NCI-H69 (cell line): ENCODE results near the gene PIK3R4.

Experiments
- DNase-seq: peaks from one replicate; lab custom pipeline; 2025; lab: John Stamatoyannopoulos, UW

Gene PIK3R4

GRCh38 chr3:130741946-130742610, 4.6 kb downstream of the PIK3R4 start:
- no peak for DNase-seq

- DNase-seq = no peak
Measured at GRCh38 chr3:130739848-130740247, 6.8 kb downstream of the PIK3R4 start.

DNA sequence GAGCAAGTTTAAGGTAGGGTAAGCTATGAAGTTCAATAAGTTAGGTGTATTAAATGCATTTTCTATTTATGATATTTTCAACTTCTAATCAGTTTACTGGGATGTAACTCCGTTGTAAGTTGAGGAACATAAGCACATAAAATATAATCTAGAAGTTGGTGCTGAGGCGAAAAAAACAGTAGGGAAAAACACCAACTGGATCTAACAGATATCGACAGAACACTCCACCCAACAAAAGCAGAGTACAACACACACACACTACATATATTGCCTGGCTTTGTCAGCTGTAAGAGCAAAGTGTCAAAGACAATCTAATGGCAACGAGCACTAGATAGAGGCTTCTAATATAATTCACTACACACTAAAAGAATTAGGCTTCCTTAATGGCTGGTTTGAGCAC, 8.4 kb downstream of the PIK3R4 start:
- no peak for DNase-seq

GRCh38 chr3:130737622-130738021, 9.0 kb downstream of the PIK3R4 start:
- DNase-seq = no peak

- no peak for DNase-seq
Measured at GRCh38 chr3:130733236-130733875, 13.3 kb downstream of the PIK3R4 start.

GRCh38 chr3:130732501-130732900, 14.1 kb downstream of the PIK3R4 start:
- no peak for DNase-seq

DNA sequence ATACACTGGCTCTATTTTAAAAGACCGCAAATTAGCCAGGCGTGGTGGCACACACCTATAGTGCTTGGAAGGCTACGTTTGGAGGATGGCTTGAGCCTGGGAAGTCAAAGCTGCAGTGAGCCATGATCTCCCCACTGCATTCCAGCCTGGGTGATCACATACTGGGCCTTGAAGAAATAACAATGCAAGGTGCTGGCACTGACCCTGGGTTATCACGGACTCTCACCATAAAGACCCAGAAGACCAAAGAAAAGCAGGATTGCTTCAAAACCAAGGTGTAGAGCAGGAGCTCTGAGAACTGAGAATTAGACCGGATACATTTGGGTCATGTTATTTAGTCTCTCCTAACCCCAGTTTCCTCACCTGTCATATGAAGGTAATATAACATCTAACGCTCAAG, 14.8 kb downstream of the PIK3R4 start:
- DNase-seq = no peak

DNA sequence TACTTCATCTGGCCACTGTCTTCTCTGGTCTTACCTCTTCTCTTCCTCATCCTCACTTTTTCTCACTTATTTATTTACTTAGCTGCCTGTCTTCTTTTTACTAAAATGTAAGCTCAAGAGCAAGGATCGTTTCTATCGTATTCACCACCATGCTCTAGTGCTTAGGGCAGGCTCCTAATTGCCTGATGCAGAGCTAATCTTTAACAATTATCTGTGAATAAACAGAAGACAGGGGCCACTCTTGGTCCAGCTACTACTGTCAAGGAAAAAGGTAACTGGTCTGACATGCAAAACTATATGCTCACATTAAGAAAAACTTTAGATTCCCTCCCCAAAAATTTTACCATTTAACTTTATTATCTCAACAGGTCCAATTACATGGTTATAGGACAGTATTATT, 17.5 kb downstream of the PIK3R4 start:
- DNase-seq = peak; percentile 11

GRCh38 chr3:130728037-130728436, 18.6 kb downstream of the PIK3R4 start:
- DNase-seq = no peak

GRCh38 chr3:130725746-130726145, 20.9 kb downstream of the PIK3R4 start:
- no peak for DNase-seq

DNA sequence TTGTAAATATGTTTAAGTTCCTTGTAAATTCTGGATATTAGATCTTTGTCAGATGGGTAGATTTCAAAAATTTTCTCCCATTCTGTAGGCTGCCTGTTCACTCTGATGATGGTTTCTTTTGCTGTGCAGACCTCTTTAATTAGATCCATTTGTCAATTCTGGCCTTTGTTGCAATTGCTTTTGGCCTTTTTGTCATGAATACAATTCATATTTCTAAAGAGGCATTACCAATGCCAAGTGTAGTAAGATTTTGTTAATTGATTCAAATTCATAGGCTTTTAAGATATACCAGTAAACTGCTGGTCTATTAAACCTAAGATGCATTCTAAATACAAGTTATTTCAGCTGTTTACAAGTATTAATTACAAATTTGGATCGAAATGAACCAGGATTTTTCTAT, 31.0 kb downstream of the PIK3R4 start:
- DNase-seq = no peak

DNA sequence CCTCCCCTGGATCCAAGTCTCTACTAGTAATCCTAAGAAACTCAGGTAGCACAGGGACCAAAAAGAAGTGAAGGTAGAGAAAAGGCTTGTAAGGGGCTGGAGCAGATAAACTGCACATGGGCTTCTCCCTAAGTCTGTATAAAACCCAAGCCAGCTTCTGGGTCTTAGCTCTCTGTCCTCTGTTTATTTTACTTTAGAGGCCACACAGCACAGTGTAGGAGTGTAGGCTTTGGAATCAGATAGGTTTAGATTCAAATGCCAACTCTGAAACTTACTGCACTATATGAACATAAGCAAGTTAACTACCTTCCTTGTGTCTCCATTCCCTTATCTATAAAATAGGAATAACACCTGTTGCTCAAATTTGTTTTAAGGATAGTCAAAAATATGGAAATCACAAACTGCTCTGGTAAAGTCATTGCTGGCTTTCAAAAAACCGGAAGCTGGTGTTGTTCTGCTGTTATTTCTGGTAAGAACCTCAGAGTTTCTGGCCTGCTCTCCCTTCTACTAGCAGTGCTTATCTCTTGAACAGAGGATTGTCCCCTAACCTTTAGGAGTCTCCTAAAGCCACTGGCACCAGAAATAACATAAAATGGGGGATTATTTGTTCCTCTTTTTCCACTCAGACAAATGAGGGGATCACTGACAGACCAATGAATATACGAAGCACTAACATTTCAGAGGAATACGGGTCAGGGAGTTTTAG, 33.8 kb downstream of the PIK3R4 start:
- no peak for DNase-seq

DNA sequence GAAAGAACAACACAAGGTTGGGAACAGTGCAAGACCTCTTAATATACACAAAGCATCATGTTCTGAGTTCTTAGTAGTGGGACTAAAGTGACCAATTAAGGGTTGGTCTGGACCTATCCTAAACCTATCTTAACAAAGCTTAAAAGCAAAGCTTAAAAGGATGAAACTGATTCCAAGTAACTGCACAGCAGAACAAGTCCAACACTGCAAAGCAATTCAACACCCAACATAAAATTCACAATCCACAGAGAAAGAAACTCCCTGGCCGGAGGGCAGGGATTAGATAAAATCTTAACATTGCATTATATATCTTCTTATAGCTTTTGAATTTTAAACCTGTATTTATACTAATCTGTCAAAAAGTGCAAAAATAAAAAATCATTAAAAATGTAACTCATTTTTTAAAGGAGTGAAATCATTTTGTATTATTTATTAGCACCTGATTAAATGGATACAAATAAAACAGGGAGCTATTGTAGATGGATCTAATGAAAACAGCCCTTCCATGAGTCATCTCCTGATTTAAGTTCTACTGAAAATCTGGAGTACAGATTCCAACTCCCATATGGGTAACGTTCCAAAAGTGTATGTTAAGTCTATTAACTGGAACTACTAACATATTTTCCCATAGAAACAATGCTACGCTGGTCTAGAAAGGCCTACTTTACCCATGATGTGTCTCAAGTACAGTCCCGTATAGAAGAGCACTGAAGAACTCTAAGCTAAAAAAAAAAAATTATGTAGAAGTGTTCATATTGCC, 34.9 kb downstream of the PIK3R4 start:
- no peak for DNase-seq

- no peak for DNase-seq
Measured at GRCh38 chr3:130709671-130710070, 37.0 kb downstream of the PIK3R4 start.

DNA sequence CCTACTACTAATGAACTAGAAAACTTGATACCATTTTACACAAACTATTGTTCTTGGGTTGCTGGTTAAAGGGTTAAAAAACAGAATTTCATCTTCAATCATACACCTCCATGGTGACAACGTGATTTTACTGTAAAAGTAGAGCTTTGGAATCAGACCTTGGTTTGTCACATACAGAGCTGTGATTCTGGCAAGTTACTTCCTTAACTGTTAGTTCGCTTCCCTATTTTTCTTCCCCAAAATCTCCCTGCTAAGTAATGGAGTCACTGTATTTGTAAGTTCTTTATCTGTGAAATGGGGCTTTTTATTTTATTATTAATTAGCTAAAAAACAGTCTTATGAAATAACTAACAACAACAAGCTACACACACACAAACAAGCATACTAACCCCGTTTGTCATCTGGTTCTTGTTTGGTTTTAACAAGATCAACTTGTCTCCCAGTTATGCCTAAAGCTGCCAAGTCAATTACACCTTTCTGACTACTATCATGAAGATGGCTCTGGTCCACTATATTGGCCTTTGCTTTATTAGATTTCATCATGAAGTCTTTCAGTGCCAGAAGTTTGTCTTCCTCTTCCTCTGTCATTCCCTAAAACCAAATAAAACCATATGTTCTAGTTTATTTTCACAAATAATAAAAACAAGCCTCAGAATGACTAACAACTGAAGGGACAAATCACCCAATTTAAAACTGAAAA, 38.6 kb downstream of the PIK3R4 start:
- no peak for DNase-seq

- DNase-seq = no peak
Measured at GRCh38 chr3:130705501-130705900, 41.1 kb downstream of the PIK3R4 start.

DNA sequence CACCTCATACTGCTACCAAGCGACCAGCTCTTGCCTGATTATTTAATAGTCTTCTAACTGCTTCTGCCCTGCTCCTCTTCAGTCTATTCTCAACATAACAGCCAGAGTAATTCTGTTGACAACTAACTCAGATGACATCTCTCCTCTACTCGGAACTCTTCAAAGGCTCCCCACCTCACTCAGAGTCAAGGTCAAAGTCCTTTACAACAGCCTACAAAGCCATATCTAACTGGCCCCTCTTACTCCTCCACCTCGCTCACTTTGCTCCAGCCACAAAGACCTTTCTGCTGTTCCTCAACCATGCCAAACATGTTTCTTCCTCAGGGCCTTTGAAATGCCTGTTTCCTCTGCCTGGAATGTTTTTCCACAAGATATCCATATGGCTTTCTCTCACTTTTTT, 43.6 kb downstream of the PIK3R4 start:
- no peak for DNase-seq

GRCh38 chr3:130700541-130700940, 46.1 kb downstream of the PIK3R4 start:
- DNase-seq = no peak

DNA sequence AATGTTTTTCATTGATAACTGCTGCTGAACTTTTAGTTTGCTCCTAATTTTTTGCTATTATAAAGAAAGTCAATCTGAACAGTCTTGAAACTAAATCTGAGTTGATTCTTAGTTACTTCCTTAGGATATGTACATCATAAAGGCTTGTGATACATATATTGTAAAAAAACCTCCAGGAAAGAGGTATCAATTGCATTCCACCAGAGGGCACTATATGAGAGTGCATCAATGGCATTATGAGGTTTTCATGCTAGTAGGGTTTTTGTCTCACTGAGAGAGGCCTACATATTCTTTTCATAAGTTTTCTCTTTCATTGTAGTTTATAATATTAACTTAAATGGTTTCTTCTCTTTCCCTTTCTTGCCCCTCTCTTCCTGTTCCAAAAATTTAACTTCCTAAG, 46.9 kb downstream of the PIK3R4 start:
- DNase-seq = peak; percentile 37

- DNase-seq = no peak
Measured at GRCh38 chr3:130693314-130693713, 53.3 kb downstream of the PIK3R4 start.

DNA sequence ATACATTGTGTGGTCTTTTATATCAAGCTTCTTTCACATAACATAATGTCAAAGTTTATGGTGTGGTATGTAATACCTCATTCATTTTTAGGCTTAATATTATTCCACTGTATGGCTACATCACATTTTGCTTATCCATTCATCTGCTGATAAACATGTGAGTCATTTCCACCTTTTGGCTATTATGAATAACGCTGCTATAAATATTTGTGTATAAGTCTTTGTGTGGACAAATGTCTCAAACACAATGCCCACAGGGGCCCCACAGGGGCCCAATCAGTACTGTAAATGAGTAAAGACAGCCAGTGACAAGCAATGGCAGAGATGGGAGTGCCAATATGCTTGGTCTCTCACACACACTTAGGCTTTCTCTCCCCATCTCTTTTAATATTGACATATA, 54.2 kb downstream of the PIK3R4 start:
- DNase-seq = no peak
